IPS DF 4.7 (cell line): ENCODE data around the gene ICAM2.
"Not testable (repeated sequence)": the region's sequence is repeated elsewhere in the genome, so short reads cannot be mapped to it uniquely, and the experiment has no call there.

Source experiments
- DNase-seq: peaks from one replicate; pipeline ENCODE4 v3.0.0-alpha.2; 2013; ENCODE audit warnings: low spot score; ENCODE audit errors: extremely low read depth

ICAM2 gene

DNA sequence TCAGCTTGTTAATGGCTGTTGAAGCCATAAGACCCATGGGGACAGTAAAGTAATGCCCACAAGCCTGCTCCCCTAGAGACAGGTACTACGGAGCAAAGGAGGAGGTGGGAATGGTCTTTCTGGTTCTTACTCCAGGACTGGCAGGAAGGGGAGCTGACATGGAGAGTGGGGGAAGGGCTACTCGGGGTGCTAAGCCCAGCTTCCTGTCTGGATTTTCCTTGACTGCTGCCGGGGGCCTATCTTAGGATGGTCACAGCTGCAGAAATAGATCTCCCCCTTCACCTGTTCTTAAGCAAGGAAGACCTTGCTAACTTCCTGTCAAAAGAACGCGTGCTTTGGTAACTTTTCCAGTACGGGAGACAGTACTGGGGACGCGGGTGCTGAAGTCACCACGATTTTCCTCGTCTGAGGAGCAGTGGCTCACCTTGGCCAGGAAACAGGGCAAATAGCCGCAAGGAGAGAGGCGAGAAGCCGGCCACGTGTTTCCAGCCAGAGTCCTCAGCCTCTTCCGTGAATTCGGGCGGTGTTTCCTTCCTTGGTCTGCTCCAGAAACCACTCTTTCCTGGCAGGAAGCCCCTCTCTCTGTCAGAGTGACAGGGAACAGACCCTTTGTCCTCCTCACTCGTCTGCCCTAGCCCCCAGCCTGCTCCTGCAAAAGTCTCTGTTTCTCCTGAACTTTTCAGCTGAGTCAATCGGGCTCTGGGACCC lies 22.9 kb downstream of the ICAM2 start:
- DNase-seq = no peak

DNA sequence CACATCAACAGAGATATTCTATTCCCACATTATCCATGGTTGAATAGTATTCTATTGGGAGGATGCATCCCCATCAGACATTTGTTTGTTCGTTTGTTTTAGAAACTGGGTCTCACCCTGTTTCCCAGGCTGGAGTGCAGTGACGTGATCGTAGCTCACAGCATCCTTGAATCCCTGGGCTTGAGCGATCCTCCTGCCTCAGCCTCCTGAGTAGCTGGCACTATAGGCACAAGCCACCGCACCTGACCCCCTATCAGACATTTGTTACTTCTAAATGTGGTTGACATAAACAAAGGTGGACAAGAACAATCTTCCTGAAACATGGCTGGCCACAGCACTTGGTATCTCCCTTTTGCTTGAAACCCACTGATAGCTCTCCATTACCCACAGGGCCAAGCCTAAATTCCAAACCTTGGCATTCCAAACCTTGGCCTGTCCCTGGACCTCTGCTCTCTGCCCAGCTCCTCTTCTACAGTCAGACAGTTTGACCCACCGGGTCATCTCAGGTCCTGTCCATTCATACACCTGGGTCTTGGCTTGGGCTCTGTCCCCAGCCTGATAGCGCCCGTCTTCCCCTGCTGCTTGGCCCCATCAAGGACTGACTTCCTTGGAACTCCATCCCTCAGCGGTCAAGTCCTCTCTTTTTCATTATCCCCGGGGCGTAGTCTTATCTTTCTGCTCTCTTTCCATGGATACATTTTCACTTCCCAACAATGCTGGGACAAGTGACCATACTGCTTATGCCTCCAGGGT lies 23.8 kb downstream of the ICAM2 start:
- no peak for DNase-seq

DNA sequence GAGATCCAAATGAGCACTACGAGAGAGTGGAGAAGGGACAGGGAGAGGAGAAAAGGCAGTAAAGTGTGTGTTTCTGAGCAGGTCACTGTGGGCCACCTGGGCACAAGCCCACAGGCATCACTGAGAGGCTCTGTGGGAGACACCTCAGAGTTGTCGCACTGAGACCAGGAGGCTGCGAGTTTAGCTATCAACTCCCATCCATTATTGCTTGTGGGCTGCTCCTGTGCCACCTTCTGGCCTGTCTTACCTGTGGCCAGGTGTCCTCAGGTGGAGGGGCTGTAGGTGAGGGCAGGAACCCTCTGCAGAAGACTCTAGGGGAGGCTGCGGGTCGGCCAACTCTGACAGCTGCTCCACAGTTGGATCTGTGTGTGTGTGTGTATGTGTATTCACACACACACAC lies 24.8 kb downstream of the ICAM2 start:
- no peak for DNase-seq

DNA sequence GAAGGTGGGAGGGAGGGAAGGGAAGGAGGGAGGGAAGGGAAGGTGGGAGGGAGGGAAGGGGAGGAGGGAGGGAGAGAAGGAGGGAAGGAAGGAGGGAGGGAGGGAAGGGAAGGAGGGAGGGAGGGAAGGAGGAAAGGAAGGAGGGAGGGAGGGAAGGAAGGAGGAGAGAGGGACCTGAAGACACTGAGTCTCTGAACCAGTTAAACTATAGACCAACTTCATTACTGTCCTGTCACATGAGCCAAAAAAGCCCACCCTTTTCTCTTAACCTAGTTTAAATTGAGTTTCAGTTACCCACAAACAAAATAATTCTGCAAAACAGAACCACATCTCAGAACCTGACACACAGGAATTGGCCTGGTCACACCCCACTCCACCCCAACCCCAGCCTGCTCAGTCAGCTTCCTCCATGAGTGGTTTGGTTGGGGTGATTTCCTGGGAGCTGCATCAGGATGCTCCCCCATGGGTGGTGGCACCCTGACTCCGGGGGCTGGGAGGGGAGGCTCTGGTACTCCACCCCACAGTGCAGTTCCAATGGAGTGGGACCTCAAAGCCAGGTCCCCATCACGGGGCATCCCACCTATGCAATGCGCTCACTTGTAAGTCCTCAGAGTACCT lies 27.0 kb downstream of the ICAM2 start:
- DNase-seq = no peak

DNA sequence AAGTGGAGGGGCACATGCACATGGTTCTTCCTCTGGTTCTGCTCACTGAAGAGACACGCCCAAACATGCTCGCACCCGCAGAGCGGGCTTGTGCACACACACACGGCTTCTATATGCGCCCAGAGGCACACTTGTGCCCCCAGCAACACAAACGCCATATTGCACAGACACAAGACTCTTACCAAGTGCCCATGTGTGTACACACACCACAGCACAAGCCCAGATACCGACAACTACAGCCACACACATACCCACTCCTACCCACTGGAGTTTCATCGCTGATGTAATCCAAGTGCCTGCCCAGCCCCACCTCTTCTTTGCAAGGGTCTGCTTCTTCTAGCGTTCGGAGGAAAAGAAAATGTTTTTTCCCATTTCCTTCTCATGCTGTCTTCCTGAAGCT lies 28.8 kb downstream of the ICAM2 start:
- no peak for DNase-seq

- no peak for DNase-seq
Observed at GRCh38 chr17:63989622-63990345, 30.6 kb downstream of the ICAM2 start.

GRCh38 chr17:63988741-63989621 lies 31.5 kb downstream of the ICAM2 start:
- DNase-seq = no peak

DNA sequence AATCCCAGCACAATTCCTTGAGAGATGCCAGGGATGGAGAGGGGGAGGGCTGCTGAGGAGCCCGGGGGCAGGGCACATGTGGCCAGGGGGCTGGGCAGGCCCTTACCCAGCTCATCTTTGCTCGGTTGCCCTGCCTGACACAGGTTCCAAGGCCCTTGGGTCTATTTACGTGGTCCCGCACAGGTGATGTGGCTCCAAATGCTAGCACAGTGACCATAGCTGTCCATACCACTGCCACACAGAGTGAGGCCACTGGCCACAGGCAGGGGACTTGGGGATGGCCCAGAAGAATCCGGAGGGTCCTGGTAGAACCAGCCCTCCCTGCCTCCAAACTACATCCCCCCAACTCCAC lies 32.3 kb downstream of the ICAM2 start:
- no peak for DNase-seq

DNA sequence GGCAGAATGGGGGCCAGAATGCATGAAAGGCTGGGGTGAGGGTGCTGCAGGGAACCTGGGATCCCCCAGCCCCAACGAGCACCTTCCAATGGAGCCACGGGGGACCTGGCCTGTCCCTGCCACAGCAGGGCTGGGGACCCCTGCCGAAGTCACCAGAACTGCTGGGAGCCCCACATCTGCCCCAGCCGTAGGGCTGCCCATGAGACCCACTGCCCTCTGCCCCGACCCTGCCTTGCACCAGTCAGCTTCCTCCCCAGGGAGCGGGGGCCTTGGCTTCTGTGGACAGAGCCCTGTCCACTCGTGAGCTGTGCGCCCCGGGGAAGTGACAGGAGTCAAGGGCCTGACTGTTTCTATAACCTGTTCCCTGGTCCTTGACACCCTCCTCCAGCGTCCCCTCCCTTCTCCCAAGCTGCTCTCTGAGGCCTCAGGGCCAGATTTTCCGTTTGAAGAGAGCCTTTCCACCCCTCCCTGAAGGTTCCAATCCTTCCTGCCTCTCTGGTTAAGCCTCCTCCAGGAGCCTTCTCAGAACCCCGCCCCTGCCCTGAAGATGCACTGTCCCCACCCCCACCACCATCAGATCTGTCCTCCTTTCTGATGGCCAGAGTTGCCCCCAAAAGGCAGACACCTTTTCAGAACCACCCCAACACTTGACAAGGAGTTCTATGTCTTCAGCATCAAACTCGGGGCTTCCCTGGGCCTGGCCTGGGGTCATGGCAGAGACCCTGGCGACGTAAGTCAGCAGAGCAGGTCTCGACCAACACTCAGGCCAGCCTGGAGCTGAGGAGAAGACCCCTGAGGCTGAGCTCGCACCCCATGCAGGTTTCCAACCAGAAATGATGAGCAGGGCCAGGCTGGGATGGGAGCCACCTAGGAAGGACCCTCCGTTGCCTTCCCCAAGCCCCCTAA lies 33.0 kb downstream of the ICAM2 start:
- no peak for DNase-seq

DNA sequence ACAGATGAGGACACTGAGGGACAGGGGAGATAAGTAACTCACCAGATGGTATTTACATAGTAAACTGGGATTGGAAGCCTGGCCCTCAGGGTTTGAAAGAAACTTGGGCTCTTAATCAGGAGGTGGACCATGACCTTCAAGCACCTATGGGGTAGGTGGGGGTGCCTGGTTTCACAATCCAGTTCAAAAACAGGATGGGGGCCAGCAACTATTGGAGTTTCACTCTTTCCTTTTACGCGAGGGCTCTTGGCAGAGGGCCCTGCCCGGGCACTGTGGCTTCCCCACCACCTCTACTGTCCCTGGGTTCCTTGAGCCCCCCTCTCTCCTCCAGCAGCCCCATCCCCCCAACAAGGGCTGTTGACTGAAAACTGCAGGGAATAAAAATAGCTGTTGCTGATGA lies 33.6 kb downstream of the ICAM2 start:
- DNase-seq = no peak

DNA sequence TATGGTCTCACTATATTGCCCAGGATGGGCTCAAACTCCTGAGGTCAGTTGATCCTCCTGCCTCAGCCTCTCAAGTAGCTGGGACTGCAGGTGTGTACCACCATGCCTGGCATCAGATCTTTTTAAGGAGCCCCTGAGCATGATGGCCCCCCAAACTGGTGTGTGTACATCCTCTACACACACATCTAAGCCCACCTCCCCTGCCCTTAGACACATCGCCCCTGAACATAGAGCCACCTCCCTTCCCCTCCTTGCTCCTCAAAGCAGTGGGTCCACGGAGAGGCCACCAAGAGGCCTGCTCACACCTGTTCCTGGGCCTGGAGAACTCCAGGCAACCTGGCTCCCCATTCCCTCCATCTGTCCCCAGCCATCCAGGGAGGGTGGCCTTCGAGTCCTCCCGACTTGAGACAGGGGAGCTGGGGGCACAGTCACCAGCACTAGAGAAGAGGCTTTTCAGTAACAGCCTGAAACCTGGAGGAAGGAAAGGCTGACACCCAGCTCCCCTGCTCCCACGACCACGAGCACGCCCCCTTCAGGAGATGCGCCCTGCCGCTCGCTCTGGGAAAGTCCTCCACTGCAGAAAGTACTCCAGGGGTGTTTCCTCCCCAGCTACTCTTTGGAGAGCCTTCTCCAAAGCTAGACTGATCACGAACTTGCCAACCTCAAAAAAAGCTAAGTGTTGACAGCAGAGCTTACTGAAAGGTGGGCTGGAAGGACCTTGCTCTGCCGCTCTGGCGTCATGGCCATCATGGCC lies 34.9 kb downstream of the ICAM2 start:
- DNase-seq = no peak

GRCh38 chr17:63984651-63985386 lies 35.6 kb downstream of the ICAM2 start:
- no peak for DNase-seq

GRCh38 chr17:63984236-63984635 lies 36.2 kb downstream of the ICAM2 start:
- DNase-seq = no peak

GRCh38 chr17:63983320-63983719 lies 37.1 kb downstream of the ICAM2 start:
- DNase-seq = no peak

DNA sequence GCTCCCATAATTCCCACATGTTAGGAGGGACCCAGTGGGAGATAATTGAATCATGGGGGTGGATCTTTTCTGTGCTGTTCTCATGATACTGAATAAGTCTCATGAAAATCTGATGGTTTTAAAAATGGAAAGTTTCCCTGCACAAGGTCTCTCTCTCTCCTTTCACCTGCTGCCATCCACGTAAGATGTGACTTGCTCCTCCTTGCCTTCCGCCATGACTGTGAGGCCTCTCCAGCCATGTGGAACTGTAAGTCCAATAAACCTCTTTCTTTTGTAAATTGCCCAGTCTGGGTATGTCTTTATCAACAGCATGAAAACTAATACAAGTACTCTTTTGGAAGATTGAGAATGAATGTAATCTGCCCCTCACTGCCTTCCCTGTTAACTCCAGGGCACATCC lies 37.8 kb downstream of the ICAM2 start:
- DNase-seq = not testable (repeated sequence)

DNA sequence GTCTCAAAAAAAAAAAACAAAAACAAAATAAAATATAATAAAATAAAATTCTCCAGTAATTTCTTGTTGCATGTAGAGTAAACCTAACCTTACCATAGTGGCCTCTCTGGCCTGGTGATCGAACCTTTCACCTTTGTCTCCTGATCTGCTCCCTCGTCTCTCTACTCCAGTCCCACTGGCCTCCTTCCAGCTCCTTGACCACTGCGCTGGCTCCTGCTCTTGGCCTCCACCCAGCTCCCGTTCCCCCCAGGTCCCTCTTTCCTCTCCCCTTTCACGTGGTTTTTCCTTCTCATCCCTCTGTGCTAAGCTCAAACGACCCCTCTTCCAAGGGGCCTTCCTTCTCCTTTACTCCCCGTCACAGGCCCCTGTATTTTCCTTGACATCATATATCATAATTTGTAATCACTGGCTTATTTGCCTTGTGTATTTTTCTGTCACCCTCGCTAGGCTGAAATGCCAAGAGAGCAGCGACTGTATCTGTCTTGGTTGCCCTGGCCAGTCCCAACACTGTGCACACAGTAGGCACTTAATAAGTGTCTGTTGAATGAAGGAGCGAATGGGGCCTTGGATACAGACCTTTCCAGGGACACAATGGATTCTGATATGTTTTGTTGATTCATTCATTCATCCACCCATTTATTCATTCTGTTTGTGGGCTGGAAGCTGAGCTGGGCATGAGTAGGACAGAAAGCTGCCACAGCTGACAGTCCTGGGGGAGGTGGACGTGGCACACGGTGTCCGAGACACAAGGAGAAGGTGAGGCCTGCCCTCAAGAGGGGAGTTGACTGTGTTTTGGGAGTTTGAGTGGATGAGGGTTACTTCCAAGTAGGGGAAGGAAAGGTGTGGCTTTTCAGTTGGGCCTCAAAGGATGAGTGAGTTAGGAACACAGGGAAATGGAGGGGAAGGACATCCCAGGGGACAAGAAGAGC lies 41.9 kb downstream of the ICAM2 start:
- no peak for DNase-seq

DNA sequence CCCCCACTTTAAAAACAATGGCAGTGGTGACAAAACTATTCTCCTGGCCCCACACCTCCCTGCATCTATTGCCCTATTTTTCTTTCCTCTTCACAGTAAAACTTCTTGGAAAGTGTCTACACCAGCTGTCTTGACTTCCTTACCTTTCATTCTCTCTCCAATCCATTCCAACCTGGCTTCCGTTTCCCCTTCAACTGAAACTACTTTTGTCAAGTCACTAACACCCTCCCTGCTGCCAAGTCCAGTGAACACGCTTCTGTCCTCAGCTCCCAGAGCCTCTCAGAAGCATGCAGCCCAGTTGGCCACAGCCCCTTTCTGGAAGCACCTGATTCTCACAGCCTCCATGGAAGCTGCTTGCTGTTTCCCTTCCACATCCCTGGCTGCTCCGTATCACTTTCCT lies 43.7 kb downstream of the ICAM2 start:
- no peak for DNase-seq
